Psoas muscle (tissue), 8 donors: ENCODE measurements around the gene HDAC5. TPM values are rescaled to one million over a fixed set of nuclear protein-coding genes. Genes with fewer than 3 reads are reported as not detected.

Experiments used
- ATAC-seq, 4 donors: fragments of 200-7000 bp; cut with Tn5 transposase; one replicate each; pipeline ENCODE4 v1.9.1; 2020; ENCODE audit warnings: moderate library complexity in 3 of 4, mild to moderate bottlenecking in 2 of 4
- DNase-seq, 2 donors: peaks; one replicate each; pipeline ENCODE4 v3.0.0-alpha.2; 2020
- H3K27ac ChIP-seq: fragments of 200-600 bp; one replicate; pipeline ENCODE4 v1.8.0; 2022
- H3K27me3 ChIP-seq, 3 donors: fragments of 200-600 bp in 1 of 3; one replicate each; pipeline versions ENCODE4 v1.6.1 to v1.8.0; 2013 to 2022; ENCODE audit warnings: low read length in 2 of 3, mild to moderate bottlenecking in 2 of 3, moderate library complexity in 1 of 3; ENCODE audit not compliant: insufficient read depth in 3 of 3
- H3K36me3 ChIP-seq, 2 donors: fragments of 200-600 bp in 1 of 2; one replicate each; pipeline versions ENCODE4 v1.6.1 to v1.8.0; 2013 to 2022; ENCODE audit warnings: low read depth in 1 of 2, mild to moderate bottlenecking in 1 of 2, moderate library complexity in 1 of 2; ENCODE audit not compliant: insufficient read depth in 1 of 2
- H3K4me1 ChIP-seq: fragments of 200-600 bp; one replicate; pipeline ENCODE4 v1.8.0; 2022
- H3K4me3 ChIP-seq: fragments of 200-600 bp; one replicate; pipeline ENCODE4 v1.8.0; 2022; ENCODE audit warnings: mild to moderate bottlenecking
- H3K9me3 ChIP-seq: fragments of 200-600 bp; one replicate; pipeline ENCODE4 v1.8.0; 2022
- CTCF ChIP-seq: fragments of 200-600 bp; IDR thresholded peaks from one replicate; pipeline ENCODE4 v1.8.0; 2022; ENCODE audit warnings: antibody characterized with exemption
- WGBS, 3 donors: extraction: QIAGEN DNeasy Blood & Tissue Kit; methylation state at CpG; one replicate each; pipeline versions ENCODE4 v1.1.6 to v1.1.7; 2013; 5-methylcytosine and 5-hydroxymethylcytosine counted together
- intact Hi-C, 2 donors: fragments of 100-400 bp; cut with DNase I; formaldehyde crosslinking; loops; one replicate each; pipeline versions ENCODE4 v1.11.0 to v1.14.2; 2022
- polyA plus RNA-seq, 3 donors: library from polyadenylated mRNA; stranded (reverse); fragments of 200-250 nt; gene quantifications; one replicate each; pipeline ENCODE4 v1.2.3, GENCODE V29; 2013
- total RNA-seq, 4 donors: library from RNA; stranded (reverse); fragmentation: NEBNext Ultra II Directional in 2 of 4; extraction: Animal tissue kit (Norgen Biotek cat#: 25700) in 2 of 4; gene quantifications; one replicate each; pipeline versions ENCODE4 v1.2.1 to v1.2.4, GENCODE V29; 2021 to 2023
- donor health status: healthy with polysubstance abuse.
- donor health status: DM: no; HTN: no; CAD: no; lungs with moderate emphysema.
- donor health status: Bipolar disorder and iron deficiency.
- donor health status: healthy.
- donor health status: DM: yes; HTN: yes; CAD: no.
- donor health status: DM: no; HTN: no; CAD: no.
- donor health status: DM: no; HTN: no; CAD: no.
- donor health status: DM: yes; HTN: yes; CAD: no.

HDAC5 gene
- total and polyA plus RNA-seq, 7 donors: 8.8 to 75.6 (median 35.8) TPM

- 61 to 72% (median 68%) methylated on average over 1 of the region's 1 CpG for WGBS, 3 donors
- peak overlapping the region; percentile 9 for H3K27ac ChIP-seq
- intact Hi-C loops: loop anchor here (1.0 to 5.0 kb wide), 2 partner anchors 100 to 102 kb away; partner anchors contain the start of gene PPY (in 1 of the 2)
- TF ChIP-seq CTCF: no peak
- no peaks in the 10 kb centered on the region for H3K27me3 ChIP-seq
- peaks cover 4 to 14% of the 10 kb centered on the region in 2 donors for H3K36me3 ChIP-seq
- no peak for DNase-seq
- ATAC-seq: no peak
- peaks cover 38% of the 10 kb centered on the region for H3K4me1 ChIP-seq
- no peak overlapping the region for H3K4me3 ChIP-seq
- H3K9me3 ChIP-seq: no peaks in the 10 kb centered on the region
Measured at GRCh38 chr17:44044071-44044470, 79.4 kb downstream of the HDAC5 start.

- Histone ChIP-seq H3K27ac (peak overlapping the region; percentile 15), H3K4me1 (peaks cover 45% of the 10 kb centered on the region), H3K9me3 (no peaks in the 10 kb centered on the region), H3K4me3 (no peak overlapping the region), H3K36me3 (peaks cover 0 to 10% of the 10 kb centered on the region in 2 donors), H3K27me3 (no peaks in the 10 kb centered on the region)
- no peak for ATAC-seq
- 58 to 77% (median 59%) methylated on average over 4 of the region's 4 CpGs for WGBS, 3 donors
- no peak for DNase-seq
- no peak for TF ChIP-seq CTCF
- intact Hi-C loops: loop anchor here in 1 of 2 donors (5.0 kb wide), 1 partner anchor 101 kb away; the partner anchor contains the start of gene PPY
Measured at GRCh38 chr17:44043272-44043696, 80.2 kb downstream of the HDAC5 start.

GRCh38 chr17:44039829-44040635 lies 83.4 kb downstream of the HDAC5 start:
- Histone ChIP-seq H3K4me1 (peaks cover 58% of the 10 kb centered on the region), H3K27me3 (no peaks in the 10 kb centered on the region), H3K36me3 (peaks cover 4 to 26% of the 10 kb centered on the region in 2 donors), H3K9me3 (no peaks in the 10 kb centered on the region), H3K4me3 (peak overlapping the region; percentile 8), H3K27ac (peak overlapping the region; percentile 71)
- DNase-seq: no peak
- TF ChIP-seq CTCF: no peak
- intact Hi-C loops: loop anchor here in 1 of 2 donors (5.0 kb wide), 1 partner anchor 98 kb away; the partner anchor contains the start of gene PPY
- ATAC-seq: peak; percentile 34 to 66 (median 65)
- 33 to 56% (median 35%) methylated on average over 5 to 6 of the region's 6 CpGs for WGBS, 3 donors

- Histone ChIP-seq H3K36me3 (peaks cover 7 to 35% of the 10 kb centered on the region in 2 donors), H3K4me1 (peaks cover 45% of the 10 kb centered on the region), H3K27ac (peak overlapping the region; percentile 46), H3K27me3 (no peaks in the 10 kb centered on the region), H3K4me3 (no peak overlapping the region), H3K9me3 (no peaks in the 10 kb centered on the region)
- DNase-seq (peak; percentile 30 to 63), ATAC-seq (peak; percentile 57 to 89 (median 74))
- intact Hi-C loops: no loop called here
- TF ChIP-seq CTCF: no peak
- 18 to 42% (median 38%) methylated on average over 3 of the region's 3 CpGs for WGBS, 3 donors
Measured at GRCh38 chr17:44038604-44039011, 84.8 kb downstream of the HDAC5 start.
